ENCODE data around the gene POMZP3.
"Not testable (repeated sequence)": the region's sequence is repeated elsewhere in the genome, so short reads cannot be mapped to it uniquely, and the experiment has no call there.

GRCh38 chr7:76583636-76584281 is 43.3 kb downstream of the POMZP3 start:
- TF ChIP-seq, protein P1, sequence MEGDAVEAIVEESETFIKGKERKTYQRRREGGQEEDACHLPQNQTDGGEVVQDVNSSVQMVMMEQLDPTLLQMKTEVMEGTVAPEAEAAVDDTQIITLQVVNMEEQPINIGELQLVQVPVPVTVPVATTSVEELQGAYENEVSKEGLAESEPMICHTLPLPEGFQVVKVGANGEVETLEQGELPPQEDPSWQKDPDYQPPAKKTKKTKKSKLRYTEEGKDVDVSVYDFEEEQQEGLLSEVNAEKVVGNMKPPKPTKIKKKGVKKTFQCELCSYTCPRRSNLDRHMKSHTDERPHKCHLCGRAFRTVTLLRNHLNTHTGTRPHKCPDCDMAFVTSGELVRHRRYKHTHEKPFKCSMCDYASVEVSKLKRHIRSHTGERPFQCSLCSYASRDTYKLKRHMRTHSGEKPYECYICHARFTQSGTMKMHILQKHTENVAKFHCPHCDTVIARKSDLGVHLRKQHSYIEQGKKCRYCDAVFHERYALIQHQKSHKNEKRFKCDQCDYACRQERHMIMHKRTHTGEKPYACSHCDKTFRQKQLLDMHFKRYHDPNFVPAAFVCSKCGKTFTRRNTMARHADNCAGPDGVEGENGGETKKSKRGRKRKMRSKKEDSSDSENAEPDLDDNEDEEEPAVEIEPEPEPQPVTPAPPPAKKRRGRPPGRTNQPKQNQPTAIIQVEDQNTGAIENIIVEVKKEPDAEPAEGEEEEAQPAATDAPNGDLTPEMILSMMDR (IDR thresholded peaks at IDR 0.05; ENCODE audit: low read depth, low read length): not testable (repeated sequence)
- TF ChIP-seq EZH2phosphoT487 (IDR thresholded peaks at IDR 0.05; ENCODE audit: low read depth): not testable (repeated sequence)

Data from OCI-LY3 (cell line).